ENCODE measurements around the gene CAND2. TPM values are rescaled to one million over a fixed set of nuclear protein-coding genes. Genes with fewer than 3 reads are reported as not detected.

CAND2 gene
- total RNA-seq, 1 experiment from 2014 or later: 0.37 TPM

- BruUV-seq (replicated peaks): no TSS peak
- Histone ChIP-seq H3K9me2 (ENCODE audit: insufficient read depth) (no peaks in the 10 kb centered on the region), H3K27me3 (ENCODE audit: insufficient read depth, low read depth) (no peaks in the 10 kb centered on the region), H3K36me3 (ENCODE audit: low read depth) (no peaks in the 10 kb centered on the region), H3F3A (ENCODE audit: insufficient read depth, low read depth) (peaks cover 15% of the 10 kb centered on the region), H3K9me3 (ENCODE audit: insufficient read depth, low read depth) (no peaks in the 10 kb centered on the region), H4K20me1 (ENCODE audit: insufficient read depth) (no peaks in the 10 kb centered on the region), H3K79me2 (ENCODE audit: low read depth) (no peaks in the 10 kb centered on the region), H3K4me2 (no peak overlapping the region), H3K4me3 (no peak overlapping the region), H2AFZ (no peak overlapping the region), H3K4me1 (replicated peaks; ENCODE audit: insufficient read depth) (no peaks in the 10 kb centered on the region), H3K27ac (no peak overlapping the region)
- intact Hi-C loops (cut with micrococcal nuclease; ENCODE audit: unreplicated experiment): loop anchor here (5.0 kb wide), 1 partner anchor 61 kb away; no protein-coding TSS in a partner anchor
- DNase-seq: no peak
- ChIA-PET CTCF (no interaction called here), POLR2A (ENCODE audit: unreplicated experiment) (interaction anchor here (0.6 kb wide), 1 partner anchor 25 kb away, joined by 3 read pairs; no protein-coding TSS in a partner anchor)
- no peak for TF ChIP-seq EZH2 (IDR thresholded peaks at IDR 0.05; ENCODE audit: low read depth)
- TF ChIP-seq, protein P1, sequence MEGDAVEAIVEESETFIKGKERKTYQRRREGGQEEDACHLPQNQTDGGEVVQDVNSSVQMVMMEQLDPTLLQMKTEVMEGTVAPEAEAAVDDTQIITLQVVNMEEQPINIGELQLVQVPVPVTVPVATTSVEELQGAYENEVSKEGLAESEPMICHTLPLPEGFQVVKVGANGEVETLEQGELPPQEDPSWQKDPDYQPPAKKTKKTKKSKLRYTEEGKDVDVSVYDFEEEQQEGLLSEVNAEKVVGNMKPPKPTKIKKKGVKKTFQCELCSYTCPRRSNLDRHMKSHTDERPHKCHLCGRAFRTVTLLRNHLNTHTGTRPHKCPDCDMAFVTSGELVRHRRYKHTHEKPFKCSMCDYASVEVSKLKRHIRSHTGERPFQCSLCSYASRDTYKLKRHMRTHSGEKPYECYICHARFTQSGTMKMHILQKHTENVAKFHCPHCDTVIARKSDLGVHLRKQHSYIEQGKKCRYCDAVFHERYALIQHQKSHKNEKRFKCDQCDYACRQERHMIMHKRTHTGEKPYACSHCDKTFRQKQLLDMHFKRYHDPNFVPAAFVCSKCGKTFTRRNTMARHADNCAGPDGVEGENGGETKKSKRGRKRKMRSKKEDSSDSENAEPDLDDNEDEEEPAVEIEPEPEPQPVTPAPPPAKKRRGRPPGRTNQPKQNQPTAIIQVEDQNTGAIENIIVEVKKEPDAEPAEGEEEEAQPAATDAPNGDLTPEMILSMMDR (conservative IDR thresholded peaks at IDR 0.05): no peak
These were observed 16.3 kb downstream of the CAND2 start for GRCh38 chr3:12812812-12813211.

- H3K27ac ChIP-seq: no peak overlapping the region
- H3K9me2 ChIP-seq (ENCODE audit: insufficient read depth): no peaks in the 10 kb centered on the region
- no peaks in the 10 kb centered on the region for H3K27me3 ChIP-seq (ENCODE audit: insufficient read depth, low read depth)
- no peaks in the 10 kb centered on the region for H3K4me1 ChIP-seq (replicated peaks; ENCODE audit: insufficient read depth)
- H3F3A ChIP-seq (ENCODE audit: insufficient read depth, low read depth): peaks cover 14% of the 10 kb centered on the region
- no peak overlapping the region for H3K4me2 ChIP-seq
- intact Hi-C loops (cut with micrococcal nuclease; ENCODE audit: unreplicated experiment): loop anchor here (5.0 kb wide), 1 partner anchor 62 kb away; no protein-coding TSS in a partner anchor
- no peak overlapping the region for H2AFZ ChIP-seq
- BruUV-seq (replicated peaks): no TSS peak
- H3K9me3 ChIP-seq (ENCODE audit: insufficient read depth, low read depth): no peaks in the 10 kb centered on the region
- no peaks in the 10 kb centered on the region for H3K36me3 ChIP-seq (ENCODE audit: low read depth)
- POLR2A ChIA-PET (ENCODE audit: unreplicated experiment): no interaction called here
- H3K4me3 ChIP-seq: no peak overlapping the region
- DNase-seq: no peak
- H3K79me2 ChIP-seq (ENCODE audit: low read depth): no peaks in the 10 kb centered on the region
- H4K20me1 ChIP-seq (ENCODE audit: insufficient read depth): no peaks in the 10 kb centered on the region
- CTCF ChIA-PET: no interaction called here
- TF ChIP-seq EZH2 (IDR thresholded peaks at IDR 0.05; ENCODE audit: low read depth): no peak
- TF ChIP-seq, protein P1 (conservative IDR thresholded peaks at IDR 0.05): no peak
These were observed 17.5 kb downstream of the CAND2 start for GRCh38 chr3:12813967-12814366.

GRCh38 chr3:12815078-12815477, 18.6 kb downstream of the CAND2 start:
- H3K4me1 ChIP-seq (replicated peaks; ENCODE audit: insufficient read depth): no peaks in the 10 kb centered on the region
- H3K4me3 ChIP-seq: no peak overlapping the region
- H3K4me2 ChIP-seq: no peak overlapping the region
- no TSS peak for BruUV-seq (replicated peaks)
- H3K9me3 ChIP-seq (ENCODE audit: insufficient read depth, low read depth): no peaks in the 10 kb centered on the region
- no peaks in the 10 kb centered on the region for H3K36me3 ChIP-seq (ENCODE audit: low read depth)
- no peaks in the 10 kb centered on the region for H3K27me3 ChIP-seq (ENCODE audit: insufficient read depth, low read depth)
- H3K27ac ChIP-seq: no peak overlapping the region
- H4K20me1 ChIP-seq (ENCODE audit: insufficient read depth): no peaks in the 10 kb centered on the region
- CTCF ChIA-PET: no interaction called here
- POLR2A ChIA-PET (ENCODE audit: unreplicated experiment): no interaction called here
- H2AFZ ChIP-seq: no peak overlapping the region
- no peak for DNase-seq
- intact Hi-C loops (cut with micrococcal nuclease; ENCODE audit: unreplicated experiment): no loop called here
- H3F3A ChIP-seq (ENCODE audit: insufficient read depth, low read depth): peaks cover 8% of the 10 kb centered on the region; the same call in 1 of the 2 replicates
- TF ChIP-seq EZH2 (IDR thresholded peaks at IDR 0.05; ENCODE audit: low read depth): no peak
- TF ChIP-seq, protein P1 (conservative IDR thresholded peaks at IDR 0.05): no peak
- H3K9me2 ChIP-seq (ENCODE audit: insufficient read depth): no peaks in the 10 kb centered on the region
- H3K79me2 ChIP-seq (ENCODE audit: low read depth): no peaks in the 10 kb centered on the region

Data from PC-9 (cell line).